Keratinocyte (primary cell): Measurements from ENCODE around the gene CNPPD1. TPM values are rescaled to one million over a fixed set of nuclear protein-coding genes. Genes with fewer than 3 reads are reported as not detected.

Experiments used
- DNase-seq: peaks from one replicate; pipeline ENCODE4 v3.0.0-alpha.2; 2011; ENCODE audit warnings: low read depth, missing footprints, low spot score
- FAIRE-seq: peaks from 2 replicates; lab custom pipeline; 2011; peaks lifted over from hg19 to GRCh38; lab: Jason Lieb, UNC
- H2AFZ ChIP-seq: 2 replicates; pipeline ENCODE4 v1.6.0; 2012; ENCODE audit warnings: low read length, control low read depth, inconsistent platforms; ENCODE audit not compliant: control insufficient read depth
- H3K27ac ChIP-seq: 2 replicates; pipeline ENCODE4 v1.5.1; 2011; ENCODE audit warnings: low read length; ENCODE audit not compliant: control insufficient read depth, insufficient read depth
- H3K27me3 ChIP-seq: 3 replicates; pipeline ENCODE4 v1.6.0; 2011; ENCODE audit warnings: low read length; ENCODE audit not compliant: control insufficient read depth, insufficient read depth; ENCODE audit errors: extremely low read depth
- H3K36me3 ChIP-seq, 2 experiments: 2 replicates in 1 of 2; 3 replicates in 1 of 2; pipeline ENCODE4 v1.5.1; 2011; ENCODE audit warnings: low read length in 2 of 2, mild to moderate bottlenecking in 1 of 2; ENCODE audit not compliant: control insufficient read depth in 2 of 2, insufficient read depth in 2 of 2; ENCODE audit errors: extremely low read depth in 1 of 2
- H3K4me1 ChIP-seq: 3 replicates; pipeline ENCODE4 v1.5.1; 2011; ENCODE audit warnings: low read length; ENCODE audit not compliant: control insufficient read depth, insufficient read depth; ENCODE audit errors: extremely low read depth
- H3K4me2 ChIP-seq: 3 replicates; pipeline ENCODE4 v1.6.0; 2011; ENCODE audit warnings: low read depth, low read length; ENCODE audit not compliant: control insufficient read depth, insufficient read depth; ENCODE audit errors: extremely low read depth
- H3K4me3 ChIP-seq, 3 experiments: fragments of 200-600 bp in 1 of 3; sonication (generic) in 1 of 3; 2 replicates in 2 of 3; 3 replicates in 1 of 3; pipeline ENCODE4 v1.5.1; 2011 to 2016; ENCODE audit warnings: low read length in 3 of 3, mild to moderate bottlenecking in 3 of 3, control low read depth in 2 of 3, inconsistent platforms in 1 of 3, low read depth in 1 of 3, mixed read lengths in 1 of 3, mixed run types in 1 of 3, moderate library complexity in 1 of 3; ENCODE audit not compliant: control insufficient read depth in 2 of 3, insufficient read depth in 2 of 3; ENCODE audit errors: extremely low read depth in 1 of 3
- H3K79me2 ChIP-seq: 2 replicates; pipeline ENCODE4 v1.6.0; 2012; ENCODE audit warnings: low read length; ENCODE audit not compliant: control insufficient read depth, insufficient read depth
- H3K9ac ChIP-seq: 3 replicates; pipeline ENCODE4 v1.6.0; 2011; ENCODE audit warnings: low read length; ENCODE audit not compliant: control insufficient read depth, insufficient read depth; ENCODE audit errors: extremely low read depth
- H3K9me1 ChIP-seq: 3 replicates; pipeline ENCODE4 v1.6.0; 2011; ENCODE audit warnings: low read length; ENCODE audit not compliant: control insufficient read depth, insufficient read depth; ENCODE audit errors: extremely low read depth
- H3K9me3 ChIP-seq: 2 replicates; pipeline ENCODE4 v1.5.1; 2012; ENCODE audit warnings: low read depth, low read length; ENCODE audit not compliant: control insufficient read depth
- H4K20me1 ChIP-seq: 3 replicates; pipeline ENCODE4 v1.6.0; 2011; ENCODE audit warnings: low read length; ENCODE audit not compliant: control insufficient read depth, insufficient read depth; ENCODE audit errors: extremely low read depth
- EZH2 ChIP-seq: IDR thresholded peaks from one replicate; pipeline ENCODE4 v1.6.1; 2012; ENCODE audit warnings: inconsistent platforms, mild to moderate bottlenecking, low read length, moderate library complexity
- dilution Hi-C: fragments of 300-500 bp; cut with MboI; formaldehyde crosslinking; loops from one replicate; pipeline ENCODE4 v1.7.0; 2020; ENCODE audit warnings: low sequenced_read_pairs; ENCODE audit not compliant: extremely low pct_ligation_motif_present
- polyA plus RNA-seq, 5 experiments: library from polyadenylated mRNA; depleted of rRNA in 3 of 5; stranded (reverse) in 3 of 5; stranded (forward) in 1 of 5; unstranded in 1 of 5; fragments of >200 nt; gene quantifications; 1 replicate in 1 of 5; 2 replicates in 3 of 5; 3 replicates in 1 of 5; pipeline versions ENCODE4 v1.2.1 to v1.2.3, GENCODE V29; 2011 to 2012; ENCODE audit warnings: missing spikeins in 2 of 5, low read depth in 1 of 5, low replicate concordance in 1 of 5
- TF ChIP-seq, protein P1 (sequence below), 3 experiments: IDR thresholded peaks in 1 of 3; conservative IDR thresholded peaks in 1 of 3; optimal IDR thresholded peaks in 1 of 3; 2 replicates in 2 of 3; 3 replicates in 1 of 3; pipeline versions ENCODE3 to v1.5.1; 2011; ENCODE audit warnings: low read length in 3 of 3, mild to moderate bottlenecking in 3 of 3, moderate library complexity in 2 of 3, control low read depth in 1 of 3, inconsistent platforms in 1 of 3; ENCODE audit not compliant: insufficient read depth in 2 of 3; ENCODE audit errors: extremely low read depth in 1 of 3

CNPPD1 gene
- polyA plus RNA-seq, 1 donor (not counting 4 experiments of a cell fraction or from before 2014, with no cell fraction given): 26.1 TPM

DNA sequence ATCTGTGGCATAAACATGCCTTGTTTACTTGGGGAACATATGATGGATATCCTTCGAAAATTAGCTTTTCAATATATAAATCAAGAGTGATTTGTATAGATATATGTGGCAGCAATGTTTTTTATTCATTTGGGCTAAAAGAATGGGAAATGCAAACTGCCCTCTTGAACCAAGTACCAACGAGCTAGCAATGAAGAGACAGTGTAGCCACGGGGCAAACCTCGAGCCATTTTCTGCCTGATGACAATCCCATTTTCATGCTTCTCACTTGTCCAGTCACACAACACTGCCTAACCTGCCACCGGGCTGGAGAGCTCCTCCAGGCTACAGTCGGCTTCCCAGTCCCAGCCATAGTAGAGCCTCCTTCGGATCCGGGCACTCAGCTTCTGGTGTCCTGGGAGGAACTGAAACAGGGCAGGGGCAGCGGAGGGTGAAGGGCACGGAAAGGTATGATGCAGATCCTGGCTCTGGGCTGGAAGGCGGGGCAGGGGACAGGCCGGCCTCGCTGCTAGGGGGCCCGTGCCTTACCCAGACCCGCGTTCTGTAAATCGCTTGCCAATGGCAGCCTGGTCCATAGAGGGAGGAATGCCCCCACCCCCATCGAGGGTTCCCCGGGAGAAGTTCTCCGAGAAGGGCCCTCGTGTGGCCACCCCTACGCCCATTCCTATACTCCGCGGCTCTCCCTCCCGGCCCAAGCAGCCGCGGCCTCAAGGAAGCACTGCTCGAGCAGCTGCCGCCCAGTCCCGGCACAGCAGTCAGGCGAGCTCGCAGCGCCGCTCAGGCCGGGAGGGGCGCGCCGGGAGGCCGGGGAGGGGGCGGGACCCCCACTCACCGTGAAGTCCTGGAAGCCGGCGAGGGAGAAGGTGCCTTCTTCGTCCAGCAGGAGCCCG, 552 bp downstream of the CNPPD1 start:
- Histone ChIP-seq H3K4me3 (peak overlapping the region; percentile 81 to 90 (median 85)), H3K27ac (peak overlapping the region; percentile 98), H3K79me2 (peaks cover 21% of the 10 kb centered on the region), H4K20me1 (no peaks in the 10 kb centered on the region), H2AFZ (peak overlapping the region; percentile 87), H3K27me3 (no peaks in the 10 kb centered on the region), H3K9me1 (peaks cover 2% of the 10 kb centered on the region), H3K4me1 (peaks cover 20% of the 10 kb centered on the region), H3K36me3 (peaks cover 26 to 33% of the 10 kb centered on the region in 2 experiments), H3K9me3 (no peaks in the 10 kb centered on the region), H3K4me2 (peak overlapping the region; percentile 84), H3K9ac (peak overlapping the region; percentile 95)
- no peak for DNase-seq
- dilution Hi-C loops: no loop called here
- FAIRE-seq: no peak
- no peak for TF ChIP-seq EZH2
- TF ChIP-seq, protein P1, sequence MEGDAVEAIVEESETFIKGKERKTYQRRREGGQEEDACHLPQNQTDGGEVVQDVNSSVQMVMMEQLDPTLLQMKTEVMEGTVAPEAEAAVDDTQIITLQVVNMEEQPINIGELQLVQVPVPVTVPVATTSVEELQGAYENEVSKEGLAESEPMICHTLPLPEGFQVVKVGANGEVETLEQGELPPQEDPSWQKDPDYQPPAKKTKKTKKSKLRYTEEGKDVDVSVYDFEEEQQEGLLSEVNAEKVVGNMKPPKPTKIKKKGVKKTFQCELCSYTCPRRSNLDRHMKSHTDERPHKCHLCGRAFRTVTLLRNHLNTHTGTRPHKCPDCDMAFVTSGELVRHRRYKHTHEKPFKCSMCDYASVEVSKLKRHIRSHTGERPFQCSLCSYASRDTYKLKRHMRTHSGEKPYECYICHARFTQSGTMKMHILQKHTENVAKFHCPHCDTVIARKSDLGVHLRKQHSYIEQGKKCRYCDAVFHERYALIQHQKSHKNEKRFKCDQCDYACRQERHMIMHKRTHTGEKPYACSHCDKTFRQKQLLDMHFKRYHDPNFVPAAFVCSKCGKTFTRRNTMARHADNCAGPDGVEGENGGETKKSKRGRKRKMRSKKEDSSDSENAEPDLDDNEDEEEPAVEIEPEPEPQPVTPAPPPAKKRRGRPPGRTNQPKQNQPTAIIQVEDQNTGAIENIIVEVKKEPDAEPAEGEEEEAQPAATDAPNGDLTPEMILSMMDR (optimal IDR thresholded peaks at IDR 0.05 in 1 of 3, IDR thresholded peaks at IDR 0.05 in 1 of 3, conservative IDR thresholded peaks at IDR 0.05 in 1 of 3; ENCODE audit: extremely low read depth in 1 of 3, insufficient read depth in 2 of 3, low read length in 3 of 3): no peak

DNA sequence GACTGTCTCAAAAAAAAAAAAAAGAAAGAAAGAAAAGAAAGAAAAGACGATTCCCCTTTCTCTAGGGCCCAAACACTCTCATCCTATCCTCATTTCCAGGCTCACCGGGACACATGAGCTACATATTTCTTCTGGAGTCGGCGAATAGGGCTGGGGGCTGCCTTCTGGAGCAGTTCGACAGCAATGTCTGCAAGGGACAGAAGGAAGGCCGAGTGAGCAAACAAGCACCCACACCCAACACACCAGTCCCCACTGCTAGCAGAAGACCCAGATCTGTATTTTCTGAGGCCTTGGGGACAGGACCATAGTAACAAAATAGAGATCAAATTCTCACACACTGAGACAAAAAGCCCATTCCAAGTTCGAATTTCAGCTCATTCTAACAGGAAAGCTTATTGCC, 1.2 kb downstream of the CNPPD1 start:
- no peak for DNase-seq
- Histone ChIP-seq H3K36me3 (peaks cover 19 to 26% of the 10 kb centered on the region in 2 experiments), H3K4me3 (peak overlapping the region in 2 of 3 experiments; percentile 81 to 90), H3K4me1 (peaks cover 20% of the 10 kb centered on the region), H3K9me3 (no peaks in the 10 kb centered on the region), H3K27ac (no peak overlapping the region), H3K9me1 (peaks cover 2% of the 10 kb centered on the region), H3K27me3 (no peaks in the 10 kb centered on the region), H3K79me2 (peaks cover 21% of the 10 kb centered on the region), H3K9ac (peak overlapping the region; percentile 95), H2AFZ (no peak overlapping the region), H3K4me2 (peak overlapping the region; percentile 84), H4K20me1 (no peaks in the 10 kb centered on the region)
- dilution Hi-C loops: no loop called here
- FAIRE-seq: no peak
- TF ChIP-seq EZH2: no peak
- TF ChIP-seq, protein P1 (optimal IDR thresholded peaks at IDR 0.05 in 1 of 3, IDR thresholded peaks at IDR 0.05 in 1 of 3, conservative IDR thresholded peaks at IDR 0.05 in 1 of 3; ENCODE audit: extremely low read depth in 1 of 3, insufficient read depth in 2 of 3, low read length in 3 of 3): no peak
